Activated T-helper 1 cell treated with anti-CD3 and anti-CD28 coated beads, Interleukin-2, amount 50 U/mL, for 16 hours (primary cell): ENCODE results near the gene XXYLT1.
"Not testable (repeated sequence)": the region's sequence is repeated elsewhere in the genome, so short reads cannot be mapped to it uniquely, and the experiment has no call there.

ENCODE experiments used
- DNase-seq, 2 donors: peaks; one replicate each; pipeline ENCODE4 v3.0.0-alpha.2; 2020; ENCODE audit warnings: low read depth in 1 of 2, low spot score in 1 of 2

The XXYLT1 gene

GRCh38 chr3:195115600-195116406, 155.2 kb downstream of the XXYLT1 start:
- no peak for DNase-seq

DNA sequence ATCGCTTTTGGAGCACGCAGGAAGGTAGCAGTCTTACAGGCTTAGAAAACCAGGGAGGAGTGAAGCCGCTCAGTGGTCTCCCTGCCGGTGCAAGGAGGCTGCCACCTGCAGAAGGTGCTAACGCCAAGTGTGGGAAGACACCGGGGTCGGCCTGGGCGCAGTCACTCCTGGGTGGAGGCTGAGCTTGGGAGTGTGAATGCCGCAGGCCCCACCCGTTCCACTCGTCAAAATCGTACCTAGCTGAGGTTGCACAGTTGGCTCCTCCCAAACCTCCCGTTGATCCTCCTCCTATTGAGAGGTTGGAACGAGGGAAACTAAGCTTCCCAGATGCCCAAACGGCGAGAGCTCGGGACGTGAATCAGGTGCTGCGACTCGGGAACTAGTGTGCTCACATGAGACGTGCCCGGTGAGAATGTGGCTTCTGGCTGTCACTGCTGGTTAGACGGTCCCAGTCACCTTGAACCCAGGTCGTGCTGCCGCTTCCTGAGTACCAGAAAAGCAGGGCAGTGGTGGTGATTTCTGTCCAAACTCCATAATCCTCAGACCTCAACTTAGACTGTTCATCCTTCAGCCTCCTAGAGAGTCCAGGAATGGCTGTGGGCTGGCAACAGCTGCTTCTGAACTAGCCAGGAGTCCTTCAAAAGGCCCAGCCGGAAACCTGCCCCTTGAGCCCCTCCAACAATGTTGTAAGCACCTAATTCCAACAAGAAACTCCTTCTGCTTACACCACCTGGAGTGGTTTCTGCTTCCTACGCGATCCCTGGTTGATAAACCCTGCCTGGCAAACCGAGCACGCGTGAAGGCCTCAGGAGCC, 156.0 kb downstream of the XXYLT1 start:
- DNase-seq, result no peak

DNA sequence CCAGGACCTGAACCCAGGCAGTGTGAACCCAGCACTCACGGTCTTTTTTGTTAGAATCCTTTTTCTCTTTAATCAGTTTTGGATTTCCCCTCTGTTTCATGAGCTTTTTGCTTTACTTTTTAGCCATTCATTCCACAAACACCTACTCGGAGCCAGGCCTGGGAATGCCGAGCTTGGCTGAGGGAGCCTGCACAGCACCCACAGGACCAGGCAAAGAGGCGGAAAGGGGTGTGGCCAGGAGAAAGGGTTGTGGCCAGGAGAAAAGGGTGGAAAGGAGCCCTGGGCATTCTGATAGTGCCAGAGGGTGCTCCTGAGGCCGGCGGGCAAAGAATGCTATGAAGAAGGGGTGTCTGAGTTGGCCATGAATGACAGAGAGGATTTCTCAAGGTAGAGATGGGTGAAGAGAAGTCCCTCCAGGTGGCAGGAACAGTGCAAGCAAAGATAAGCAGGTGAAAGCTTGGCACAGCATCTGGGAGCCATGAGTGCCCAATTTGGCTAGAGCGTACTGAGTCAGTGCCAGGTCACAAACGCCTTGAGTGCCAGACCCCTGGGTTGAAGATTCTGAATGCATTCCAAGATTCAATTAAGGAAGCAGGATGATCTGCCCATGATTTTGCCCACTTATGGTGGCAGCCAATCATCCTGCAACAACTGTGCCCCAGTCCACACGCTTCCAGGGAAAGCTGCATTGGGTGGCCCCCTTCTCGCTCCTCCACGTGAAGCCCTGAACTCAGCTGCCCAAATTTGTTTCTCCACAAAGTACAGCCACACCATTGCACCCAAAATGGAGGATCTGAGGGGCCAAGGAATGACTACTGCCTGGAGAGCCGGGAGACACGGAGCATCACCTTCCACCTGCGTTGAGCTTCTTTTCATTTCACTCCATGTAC, 157.2 kb downstream of the XXYLT1 start:
- no peak for DNase-seq

DNA sequence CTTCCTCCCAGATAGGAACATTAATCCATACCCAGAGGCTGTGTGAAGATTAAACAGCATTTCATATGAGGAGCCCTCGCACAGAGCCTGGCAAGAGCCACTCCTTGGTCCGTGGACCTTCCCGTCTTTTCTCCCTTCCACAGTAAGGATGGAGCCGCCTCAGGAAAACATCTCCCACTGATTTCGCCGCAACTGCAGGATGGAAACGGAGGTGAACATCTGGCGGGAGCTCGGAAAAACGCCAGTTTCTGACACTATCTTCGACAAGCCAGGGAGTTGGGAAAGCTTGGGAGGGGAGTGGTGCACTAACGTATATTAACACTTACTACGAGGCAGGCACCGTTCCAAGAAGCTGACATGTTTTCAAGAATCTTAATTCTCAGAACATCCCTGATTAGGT, 157.9 kb downstream of the XXYLT1 start:
- DNase-seq, result no peak

GRCh38 chr3:195112361-195112791, 158.6 kb downstream of the XXYLT1 start:
- no peak for DNase-seq

GRCh38 chr3:195111766-195112165, 159.2 kb downstream of the XXYLT1 start:
- DNase-seq, result no peak

DNA sequence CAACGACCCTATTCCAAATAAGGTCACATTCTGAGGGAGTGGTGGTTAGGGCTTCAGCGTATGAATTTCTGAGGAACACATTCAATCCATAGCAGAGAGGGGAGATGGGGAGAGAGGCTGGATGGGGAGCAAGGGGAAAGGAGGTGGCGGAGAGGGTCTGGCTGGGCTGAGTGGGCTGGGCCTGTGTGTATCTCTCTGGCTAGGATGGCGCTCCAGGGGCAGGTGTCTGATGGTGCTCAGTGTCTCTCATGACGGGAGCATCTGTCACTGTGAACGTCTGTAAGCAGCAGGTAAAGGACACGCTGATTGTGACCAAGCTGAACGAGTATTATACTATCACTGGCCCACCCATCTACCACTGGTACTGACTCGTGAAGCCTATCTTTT, 159.6 kb downstream of the XXYLT1 start:
- DNase-seq, result no peak

- DNase-seq, result no peak
These were observed 160.2 kb downstream of the XXYLT1 start for GRCh38 chr3:195110647-195111318.

DNA sequence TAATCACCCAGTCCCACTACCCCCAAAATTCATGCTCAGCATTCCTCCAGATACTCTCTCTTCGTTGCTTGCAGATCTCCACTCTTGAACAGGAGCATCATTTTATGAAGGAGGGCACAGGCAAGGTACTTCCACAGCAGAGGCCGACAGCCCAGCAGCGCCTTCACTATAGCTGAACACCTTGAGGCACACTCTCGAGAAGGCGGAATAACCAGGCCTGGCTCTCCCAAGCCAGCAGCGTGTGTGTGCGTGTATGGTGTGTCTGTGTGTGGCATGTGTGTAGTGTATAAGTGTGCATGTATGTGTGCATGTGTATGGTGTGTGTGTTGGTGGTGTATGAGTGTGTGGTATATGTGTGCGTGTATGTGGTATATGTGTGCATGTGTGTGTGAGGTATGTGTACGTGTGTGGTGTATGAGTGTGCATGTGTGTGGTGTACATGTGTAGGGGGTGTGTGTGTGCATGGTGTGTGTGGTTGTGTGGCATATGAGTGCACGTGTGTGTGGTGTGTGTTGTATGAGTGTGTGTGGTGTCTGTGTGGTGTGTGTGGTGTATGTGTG, 161.8 kb downstream of the XXYLT1 start:
- no peak for DNase-seq

GRCh38 chr3:195107593-195107992, 163.4 kb downstream of the XXYLT1 start:
- DNase-seq, result no peak

DNA sequence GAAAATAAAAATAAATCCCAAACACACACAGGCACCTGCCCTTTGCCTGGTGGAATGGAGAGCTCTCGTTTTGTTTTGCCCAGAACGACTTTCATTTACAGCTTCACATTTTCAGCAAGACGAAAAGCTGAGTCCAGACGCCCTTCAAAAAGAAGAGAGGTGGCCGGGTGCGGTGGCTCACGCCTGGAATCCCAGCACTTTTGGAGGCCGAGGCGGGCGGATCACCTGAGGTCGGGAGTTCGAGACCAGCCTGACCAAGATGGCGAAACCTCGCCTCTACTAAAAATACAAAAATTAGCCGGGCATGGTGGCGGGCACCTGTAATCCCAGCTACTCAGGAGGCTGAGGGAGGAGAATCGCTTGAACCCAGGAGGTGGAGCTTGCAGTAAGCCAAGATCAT, 163.9 kb downstream of the XXYLT1 start:
- DNase-seq, result not testable (repeated sequence)

- DNase-seq, result peak; percentile 37 to 56
These were observed 164.5 kb downstream of the XXYLT1 start for GRCh38 chr3:195106418-195106906.

DNA sequence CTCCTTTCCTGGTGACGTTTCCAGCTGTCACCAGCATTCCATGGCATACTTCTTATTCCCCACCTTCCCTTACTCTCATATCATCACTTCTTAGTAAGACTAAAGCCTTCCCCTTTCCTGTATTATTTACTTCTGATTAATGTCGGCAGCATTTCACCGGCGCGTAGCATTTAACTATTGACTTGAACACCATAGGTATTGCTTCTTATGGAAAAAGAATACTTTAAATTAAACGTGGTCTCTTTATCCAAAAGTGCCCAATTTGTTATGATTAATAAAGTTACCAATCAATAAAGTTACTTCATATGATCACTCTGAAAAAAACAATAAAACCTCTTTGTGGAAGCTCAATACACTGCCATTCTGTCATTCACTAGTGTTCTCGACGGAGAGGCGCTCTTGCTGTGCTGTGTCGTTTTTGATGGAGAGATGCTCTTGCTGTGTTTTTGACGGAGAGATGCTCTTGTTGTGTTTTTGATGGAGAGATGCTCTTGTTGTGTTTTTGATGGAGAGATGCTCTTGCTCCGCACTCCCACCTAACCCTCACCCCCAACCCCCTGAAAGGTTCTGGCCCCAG, 165.0 kb downstream of the XXYLT1 start:
- no peak for DNase-seq

- DNase-seq, result no peak
These were observed 165.6 kb downstream of the XXYLT1 start for GRCh38 chr3:195105389-195105788.

DNA sequence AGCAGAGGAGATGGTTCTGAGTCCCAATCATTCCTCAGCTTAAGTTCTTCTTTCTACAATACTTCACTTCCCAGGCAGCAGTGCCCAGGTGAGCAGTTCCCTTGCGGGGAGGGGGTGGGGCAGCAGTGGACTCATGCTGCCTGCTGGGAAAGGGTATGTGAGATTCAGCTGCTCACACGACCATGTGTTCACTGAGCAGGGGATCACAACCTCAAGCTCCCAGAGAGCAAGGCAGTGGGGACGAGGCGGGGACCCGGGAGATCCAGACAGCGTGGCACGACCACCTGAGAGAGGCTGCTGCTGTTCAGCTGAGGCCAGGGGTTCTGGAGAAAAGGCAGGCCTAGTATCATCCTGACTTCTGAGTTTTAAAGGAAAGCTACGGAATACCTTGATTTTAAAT, 166.6 kb downstream of the XXYLT1 start:
- no peak for DNase-seq

- DNase-seq, result no peak
These were observed 167.3 kb downstream of the XXYLT1 start for GRCh38 chr3:195103623-195104022.

- DNase-seq, result no peak
These were observed 168.1 kb downstream of the XXYLT1 start for GRCh38 chr3:195102609-195103467.

DNA sequence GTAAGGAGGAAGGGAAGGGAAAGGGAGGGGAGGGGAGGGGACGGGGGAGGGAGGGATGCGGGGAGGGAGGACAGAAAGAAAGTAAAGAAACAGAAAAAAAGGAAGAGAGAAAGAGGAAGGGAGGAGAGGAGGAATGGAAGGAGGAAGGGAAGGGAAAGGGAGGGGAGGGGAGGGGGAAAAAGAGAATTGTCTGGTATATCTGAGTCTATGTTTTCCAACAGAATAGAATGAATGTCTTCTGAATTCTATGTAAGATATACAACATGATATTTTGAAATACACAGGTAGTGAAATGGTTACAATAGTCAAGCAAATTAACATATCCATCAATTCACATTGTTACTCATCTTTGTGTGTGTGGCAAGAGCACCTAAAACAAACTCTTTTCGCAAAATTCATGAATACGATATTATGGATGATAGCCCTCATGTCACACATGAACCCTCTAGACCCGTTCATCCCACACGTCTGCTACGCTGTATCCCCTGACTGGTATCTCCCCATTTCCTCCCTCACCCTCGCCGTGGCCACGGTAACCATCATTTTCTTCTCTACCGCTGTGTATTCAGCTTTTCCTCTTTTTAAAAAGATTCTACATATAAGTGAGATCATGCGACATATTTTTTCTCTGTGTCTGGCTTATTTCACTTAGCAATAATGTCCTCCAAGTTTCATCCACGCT, 168.9 kb downstream of the XXYLT1 start:
- no peak for DNase-seq
